Activated gamma-delta T cell treated with Interleukin-2 at 50 U/mL for 16 hours (primary cell): ENCODE data around the gene ZFYVE26.

Source experiments
- DNase-seq: peaks from one replicate; pipeline ENCODE4 v3.0.0-alpha.2; 2020

The ZFYVE26 gene

GRCh38 chr14:67815573-67816225 is 691 bp downstream of the ZFYVE26 start:
- no peak for DNase-seq

GRCh38 chr14:67814821-67815220 is 1.6 kb downstream of the ZFYVE26 start:
- no peak for DNase-seq

- no peak for DNase-seq
These were observed 10.1 kb downstream of the ZFYVE26 start for GRCh38 chr14:67806246-67806645.

- DNase-seq, result no peak
These were observed 15.6 kb downstream of the ZFYVE26 start for GRCh38 chr14:67800743-67801142.

GRCh38 chr14:67798731-67799130 is 17.7 kb downstream of the ZFYVE26 start:
- DNase-seq, result no peak

- DNase-seq, result no peak
These were observed 28.7 kb downstream of the ZFYVE26 start for GRCh38 chr14:67787673-67788072.

- no peak for DNase-seq
These were observed 30.9 kb downstream of the ZFYVE26 start for GRCh38 chr14:67785270-67786109.

GRCh38 chr14:67784244-67784823 is 32.1 kb downstream of the ZFYVE26 start:
- no peak for DNase-seq

GRCh38 chr14:67782090-67782489 is 34.3 kb downstream of the ZFYVE26 start:
- DNase-seq, result no peak

- no peak for DNase-seq
These were observed 37.6 kb downstream of the ZFYVE26 start for GRCh38 chr14:67778792-67779191.

- DNase-seq, result no peak
These were observed 39.6 kb downstream of the ZFYVE26 start for GRCh38 chr14:67776653-67777322.

GRCh38 chr14:67773844-67774377 is 42.5 kb downstream of the ZFYVE26 start:
- no peak for DNase-seq

- no peak for DNase-seq
These were observed 48.2 kb downstream of the ZFYVE26 start for GRCh38 chr14:67768219-67768618.

GRCh38 chr14:67766035-67766680 is 50.2 kb downstream of the ZFYVE26 start:
- DNase-seq, result no peak

- DNase-seq, result no peak
These were observed 51.1 kb downstream of the ZFYVE26 start for GRCh38 chr14:67765192-67765834.

- no peak for DNase-seq
These were observed 51.9 kb downstream of the ZFYVE26 start for GRCh38 chr14:67764496-67764895.

GRCh38 chr14:67763158-67763822 is 53.1 kb downstream of the ZFYVE26 start:
- no peak for DNase-seq

- no peak for DNase-seq
These were observed 54.3 kb downstream of the ZFYVE26 start for GRCh38 chr14:67762051-67762450.

GRCh38 chr14:67759916-67760315 is 56.5 kb downstream of the ZFYVE26 start:
- DNase-seq, result no peak

- no peak for DNase-seq
These were observed 59.2 kb downstream of the ZFYVE26 start for GRCh38 chr14:67757175-67757574.

GRCh38 chr14:67756496-67756895 is 59.9 kb downstream of the ZFYVE26 start:
- no peak for DNase-seq
